ENCODE results near the gene STRN3.

GRCh38 chr14:30943694-30944093, 82.5 kb downstream of the STRN3 start:
- TF ChIP-seq EP300 (IDR thresholded peaks at IDR 0.05; ENCODE audit: borderline replicate concordance in 1 of 2, low read depth in 2 of 2, low read length in 2 of 2) (no peak), SP4 (IDR thresholded peaks at IDR 0.05; ENCODE audit: low read length) (no peak), CTCF (IDR thresholded peaks at IDR 0.05; ENCODE audit: control extremely low read depth in 1 of 3, insufficient read depth in 1 of 3, low read depth in 1 of 3, low read length in 3 of 3) (no peak), POLR2A (IDR thresholded peaks at IDR 0.05; ENCODE audit: control extremely low read depth in 1 of 2, low read depth in 2 of 2, low read length in 2 of 2) (no peak), RAD21 (IDR thresholded peaks at IDR 0.05 in 1 of 2, conservative IDR thresholded peaks at IDR 0.05 in 1 of 2; ENCODE audit: low read depth in 2 of 2, low read length in 2 of 2) (no peak), CHD2 (IDR thresholded peaks at IDR 0.05; ENCODE audit: low read length) (no peak), TAF1 (IDR thresholded peaks at IDR 0.05; ENCODE audit: low read depth, low read length) (no peak), JUN (IDR thresholded peaks at IDR 0.05; ENCODE audit: low read depth, low read length) (no peak), ZNF274 (IDR thresholded peaks at IDR 0.05; ENCODE audit: borderline replicate concordance, extremely low read depth, low read length) (no peak), EZH2 (IDR thresholded peaks at IDR 0.05; ENCODE audit: low read depth, low read length, severe bottlenecking) (no peak), TCF12 (IDR thresholded peaks at IDR 0.05; ENCODE audit: low read depth, low read length) (no peak), CEBPB (IDR thresholded peaks at IDR 0.05; ENCODE audit: low read depth, low read length) (no peak), TEAD4 (IDR thresholded peaks at IDR 0.05; ENCODE audit: low read depth, low read length) (no peak)

Measured in H1 (cell line).